Prostate gland (tissue), 2 donors: Measurements from ENCODE around the gene OSCP1.

ENCODE experiments used
- CTCF ChIP-seq, 4 experiments: fragments of 200-600 bp in 2 of 4; fragments of 450-650 bp in 2 of 4; sonication (generic) in 2 of 4; IDR thresholded peaks; 1 replicate in 3 of 4; 2 replicates in 1 of 4; pipeline ENCODE4 v1.5.1; 2016 to 2019; ENCODE audit warnings: antibody characterized with exemption in 4 of 4, mild to moderate bottlenecking in 2 of 4, moderate library complexity in 2 of 4
- POLR2A ChIP-seq: fragments of 450-650 bp; IDR thresholded peaks from one replicate; pipeline ENCODE4 v1.6.1; 2016; ENCODE audit warnings: antibody characterized with exemption, mild to moderate bottlenecking

DNA sequence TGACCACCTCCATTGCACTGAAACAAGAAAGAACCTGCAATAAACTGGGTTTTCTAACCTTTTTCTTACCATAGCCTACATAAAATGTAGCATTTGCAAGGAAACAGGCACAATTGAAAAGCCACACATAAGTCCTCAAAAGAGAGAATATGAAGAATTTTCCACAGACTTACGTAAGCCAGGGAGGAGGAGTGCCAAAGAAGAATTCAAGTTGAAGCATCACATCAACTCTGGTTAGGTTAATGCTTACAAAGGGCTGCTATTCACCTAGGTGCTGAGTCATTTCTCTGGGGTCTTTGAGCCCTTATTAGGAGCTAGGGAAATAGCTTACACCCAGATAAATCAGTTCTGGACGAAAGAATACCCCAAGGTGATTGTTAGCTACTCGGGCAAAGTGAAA is 9.6 kb downstream of the OSCP1 start:
- no peak for TF ChIP-seq CTCF (IDR thresholded peaks at IDR 0.05)
- no peak for TF ChIP-seq POLR2A
